ENCODE data around the gene MAP3K20.

DNA sequence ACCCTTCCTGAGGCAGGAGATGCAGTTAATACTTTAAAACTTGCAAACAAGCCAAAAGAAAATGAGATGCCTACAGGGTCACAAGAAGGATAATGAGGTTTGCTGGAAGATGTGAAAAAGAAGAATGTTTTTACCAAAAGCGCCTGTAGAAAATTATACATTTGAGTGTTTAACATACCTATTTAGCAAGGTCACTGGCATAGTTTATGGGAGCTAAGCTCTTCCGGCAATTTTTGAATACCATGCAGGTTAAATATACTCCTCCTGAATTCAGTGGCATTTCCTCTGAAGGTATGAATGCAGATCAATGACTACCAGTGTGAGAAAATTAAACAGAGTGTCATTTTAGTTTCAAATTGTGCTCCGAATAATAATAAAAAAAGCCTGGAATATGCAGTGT, 21.2 kb upstream of the MAP3K20 start:
- TF ChIP-seq CTCF (IDR thresholded peaks at IDR 0.05) (no peak), ZNF423 (CRISPR knock-in tag; IDR thresholded peaks at IDR 0.05) (no peak), NR3C1 (CRISPR knock-in tag; conservative IDR thresholded peaks at IDR 0.05; ENCODE audit: low read depth) (no peak), IRF2 (CRISPR knock-in tag; IDR thresholded peaks at IDR 0.05; ENCODE audit: borderline replicate concordance, low read depth) (no peak), RELA (CRISPR knock-in tag; IDR thresholded peaks at IDR 0.05; ENCODE audit: borderline replicate concordance) (no peak), FOXJ3 (CRISPR knock-in tag; IDR thresholded peaks at IDR 0.05; ENCODE audit: borderline replicate concordance) (no peak), ZNF138 (CRISPR knock-in tag; conservative IDR thresholded peaks at IDR 0.05) (no peak), ZNF317 (CRISPR knock-in tag; IDR thresholded peaks at IDR 0.05; ENCODE audit: borderline replicate concordance, low read depth) (no peak), MAX (CRISPR knock-in tag; IDR thresholded peaks at IDR 0.05) (no peak), E2F1 (CRISPR knock-in tag; IDR thresholded peaks at IDR 0.05) (no peak), MXD4 (CRISPR knock-in tag; IDR thresholded peaks at IDR 0.05; ENCODE audit: borderline replicate concordance) (no peak)
- TF ChIP-seq, protein P1, sequence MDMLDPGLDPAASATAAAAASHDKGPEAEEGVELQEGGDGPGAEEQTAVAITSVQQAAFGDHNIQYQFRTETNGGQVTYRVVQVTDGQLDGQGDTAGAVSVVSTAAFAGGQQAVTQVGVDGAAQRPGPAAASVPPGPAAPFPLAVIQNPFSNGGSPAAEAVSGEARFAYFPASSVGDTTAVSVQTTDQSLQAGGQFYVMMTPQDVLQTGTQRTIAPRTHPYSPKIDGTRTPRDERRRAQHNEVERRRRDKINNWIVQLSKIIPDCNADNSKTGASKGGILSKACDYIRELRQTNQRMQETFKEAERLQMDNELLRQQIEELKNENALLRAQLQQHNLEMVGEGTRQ (CRISPR knock-in tag; IDR thresholded peaks at IDR 0.05) = no peak
- TF ChIP-seq, protein P2, sequence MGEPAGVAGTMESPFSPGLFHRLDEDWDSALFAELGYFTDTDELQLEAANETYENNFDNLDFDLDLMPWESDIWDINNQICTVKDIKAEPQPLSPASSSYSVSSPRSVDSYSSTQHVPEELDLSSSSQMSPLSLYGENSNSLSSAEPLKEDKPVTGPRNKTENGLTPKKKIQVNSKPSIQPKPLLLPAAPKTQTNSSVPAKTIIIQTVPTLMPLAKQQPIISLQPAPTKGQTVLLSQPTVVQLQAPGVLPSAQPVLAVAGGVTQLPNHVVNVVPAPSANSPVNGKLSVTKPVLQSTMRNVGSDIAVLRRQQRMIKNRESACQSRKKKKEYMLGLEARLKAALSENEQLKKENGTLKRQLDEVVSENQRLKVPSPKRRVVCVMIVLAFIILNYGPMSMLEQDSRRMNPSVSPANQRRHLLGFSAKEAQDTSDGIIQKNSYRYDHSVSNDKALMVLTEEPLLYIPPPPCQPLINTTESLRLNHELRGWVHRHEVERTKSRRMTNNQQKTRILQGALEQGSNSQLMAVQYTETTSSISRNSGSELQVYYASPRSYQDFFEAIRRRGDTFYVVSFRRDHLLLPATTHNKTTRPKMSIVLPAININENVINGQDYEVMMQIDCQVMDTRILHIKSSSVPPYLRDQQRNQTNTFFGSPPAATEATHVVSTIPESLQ (CRISPR knock-in tag; IDR thresholded peaks at IDR 0.05) = no peak
- TF ChIP-seq, protein P3, sequence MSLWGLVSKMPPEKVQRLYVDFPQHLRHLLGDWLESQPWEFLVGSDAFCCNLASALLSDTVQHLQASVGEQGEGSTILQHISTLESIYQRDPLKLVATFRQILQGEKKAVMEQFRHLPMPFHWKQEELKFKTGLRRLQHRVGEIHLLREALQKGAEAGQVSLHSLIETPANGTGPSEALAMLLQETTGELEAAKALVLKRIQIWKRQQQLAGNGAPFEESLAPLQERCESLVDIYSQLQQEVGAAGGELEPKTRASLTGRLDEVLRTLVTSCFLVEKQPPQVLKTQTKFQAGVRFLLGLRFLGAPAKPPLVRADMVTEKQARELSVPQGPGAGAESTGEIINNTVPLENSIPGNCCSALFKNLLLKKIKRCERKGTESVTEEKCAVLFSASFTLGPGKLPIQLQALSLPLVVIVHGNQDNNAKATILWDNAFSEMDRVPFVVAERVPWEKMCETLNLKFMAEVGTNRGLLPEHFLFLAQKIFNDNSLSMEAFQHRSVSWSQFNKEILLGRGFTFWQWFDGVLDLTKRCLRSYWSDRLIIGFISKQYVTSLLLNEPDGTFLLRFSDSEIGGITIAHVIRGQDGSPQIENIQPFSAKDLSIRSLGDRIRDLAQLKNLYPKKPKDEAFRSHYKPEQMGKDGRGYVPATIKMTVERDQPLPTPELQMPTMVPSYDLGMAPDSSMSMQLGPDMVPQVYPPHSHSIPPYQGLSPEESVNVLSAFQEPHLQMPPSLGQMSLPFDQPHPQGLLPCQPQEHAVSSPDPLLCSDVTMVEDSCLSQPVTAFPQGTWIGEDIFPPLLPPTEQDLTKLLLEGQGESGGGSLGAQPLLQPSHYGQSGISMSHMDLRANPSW (CRISPR knock-in tag; conservative IDR thresholded peaks at IDR 0.05; ENCODE audit: low read depth) = no peak

Data from WTC11 (cell line).